Right atrium auricular region (tissue), 2 donors: Measurements from ENCODE around the gene PEX6. TPM values are rescaled to one million over a fixed set of nuclear protein-coding genes. Genes with fewer than 3 reads are reported as not detected.

Source experiments
- DNase-seq: peaks from one replicate; pipeline ENCODE4 v3.0.0-alpha.2; 2019; ENCODE audit warnings: low spot score
- H3K27ac ChIP-seq, 2 donors: fragments of 200-600 bp; sonication (generic); 1 replicate in 1 of 2; 2 replicates in 1 of 2; pipeline ENCODE4 v1.5.1; 2016 to 2019
- H3K27me3 ChIP-seq, 2 donors: fragments of 200-600 bp; sonication (generic); one replicate each; pipeline versions ENCODE4 v1.5.1 to v1.6.0; 2017 to 2019
- H3K36me3 ChIP-seq: fragments of 200-600 bp; sonication (generic); one replicate; pipeline ENCODE4 v1.5.1; 2016
- H3K4me1 ChIP-seq, 2 donors: fragments of 200-600 bp; sonication (generic); one replicate each; pipeline versions ENCODE4 v1.5.1 to v1.6.0; 2017 to 2019
- H3K4me3 ChIP-seq, 2 donors: fragments of 200-600 bp; sonication (generic); 1 replicate in 1 of 2; 2 replicates in 1 of 2; pipeline ENCODE4 v1.5.1; 2017 to 2019; ENCODE audit warnings: mild to moderate bottlenecking in 1 of 2, moderate library complexity in 1 of 2
- H3K9me3 ChIP-seq, 2 donors: fragments of 200-600 bp; sonication (generic); one replicate each; pipeline ENCODE4 v1.5.1; 2019
- CTCF ChIP-seq, 2 donors: fragments of 200-600 bp; sonication (generic); IDR thresholded peaks; one replicate each; pipeline ENCODE4 v1.5.1; 2019; ENCODE audit warnings: antibody characterized with exemption in 2 of 2
- total RNA-seq, 2 donors: library from RNA; depleted of rRNA; stranded (reverse); fragments of >200 nt; gene quantifications; one replicate each; pipeline ENCODE4 v1.1.0, GENCODE V29; 2016

Gene PEX6
- total RNA-seq, 2 donors from 2014 or later, result 11.7 to 16.7 TPM

- Histone ChIP-seq H3K9me3 (no peaks in the 10 kb centered on the region), H3K27me3 (no peaks in the 10 kb centered on the region), H3K36me3 (no peaks in the 10 kb centered on the region), H3K27ac (no peak overlapping the region), H3K4me3 (no peak overlapping the region), H3K4me1 (peaks cover 0 to 28% of the 10 kb centered on the region in 2 donors)
- no peak for DNase-seq
- TF ChIP-seq CTCF (IDR thresholded peaks at IDR 0.05), result no peak
Measured at GRCh38 chr6:42974919-42975505, 4.0 kb downstream of the PEX6 start.

- H3K27me3 ChIP-seq, result no peaks in the 10 kb centered on the region
- no peak overlapping the region for H3K27ac ChIP-seq
- H3K4me3 ChIP-seq, result no peak overlapping the region
- no peak for DNase-seq
- no peak for TF ChIP-seq CTCF (IDR thresholded peaks at IDR 0.05)
- H3K36me3 ChIP-seq, result no peaks in the 10 kb centered on the region
- H3K4me1 ChIP-seq, result peaks cover 0 to 21% of the 10 kb centered on the region in 2 donors
- H3K9me3 ChIP-seq, result no peaks in the 10 kb centered on the region
Measured at GRCh38 chr6:42973926-42974325, 5.1 kb downstream of the PEX6 start.

DNA sequence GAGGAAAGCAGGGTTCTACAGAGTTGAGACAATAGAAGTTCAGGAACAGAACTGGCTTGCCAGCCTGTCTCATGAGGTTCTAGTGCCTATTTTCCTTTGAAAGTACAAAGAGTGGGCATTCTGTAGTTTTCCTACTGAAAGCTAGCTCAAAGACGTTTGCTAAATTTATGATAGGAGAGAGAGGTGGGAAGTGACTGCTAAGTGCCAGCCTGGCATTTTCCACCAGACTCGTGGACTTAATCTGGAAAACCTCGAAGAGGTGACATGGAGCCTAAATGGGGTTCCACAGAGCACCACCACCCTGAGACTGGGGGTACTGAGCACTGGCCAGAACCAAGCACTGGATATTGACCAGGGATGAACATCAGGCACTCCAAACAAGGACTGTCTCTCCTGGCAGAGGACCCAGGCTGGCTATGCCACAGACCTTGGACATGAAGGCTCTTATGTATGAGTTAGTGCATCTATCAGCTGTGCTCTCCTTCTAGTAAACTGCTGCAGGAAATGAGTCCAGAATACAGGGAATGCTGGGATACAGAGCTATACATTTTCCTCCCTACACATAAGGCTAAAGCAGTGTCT, 7.1 kb downstream of the PEX6 start:
- Histone ChIP-seq H3K27me3 (no peaks in the 10 kb centered on the region), H3K27ac (no peak overlapping the region), H3K9me3 (no peaks in the 10 kb centered on the region), H3K4me3 (no peak overlapping the region), H3K4me1 (peaks cover 0 to 14% of the 10 kb centered on the region in 2 donors), H3K36me3 (peaks cover 4% of the 10 kb centered on the region)
- DNase-seq, result no peak
- TF ChIP-seq CTCF (IDR thresholded peaks at IDR 0.05), result no peak

DNA sequence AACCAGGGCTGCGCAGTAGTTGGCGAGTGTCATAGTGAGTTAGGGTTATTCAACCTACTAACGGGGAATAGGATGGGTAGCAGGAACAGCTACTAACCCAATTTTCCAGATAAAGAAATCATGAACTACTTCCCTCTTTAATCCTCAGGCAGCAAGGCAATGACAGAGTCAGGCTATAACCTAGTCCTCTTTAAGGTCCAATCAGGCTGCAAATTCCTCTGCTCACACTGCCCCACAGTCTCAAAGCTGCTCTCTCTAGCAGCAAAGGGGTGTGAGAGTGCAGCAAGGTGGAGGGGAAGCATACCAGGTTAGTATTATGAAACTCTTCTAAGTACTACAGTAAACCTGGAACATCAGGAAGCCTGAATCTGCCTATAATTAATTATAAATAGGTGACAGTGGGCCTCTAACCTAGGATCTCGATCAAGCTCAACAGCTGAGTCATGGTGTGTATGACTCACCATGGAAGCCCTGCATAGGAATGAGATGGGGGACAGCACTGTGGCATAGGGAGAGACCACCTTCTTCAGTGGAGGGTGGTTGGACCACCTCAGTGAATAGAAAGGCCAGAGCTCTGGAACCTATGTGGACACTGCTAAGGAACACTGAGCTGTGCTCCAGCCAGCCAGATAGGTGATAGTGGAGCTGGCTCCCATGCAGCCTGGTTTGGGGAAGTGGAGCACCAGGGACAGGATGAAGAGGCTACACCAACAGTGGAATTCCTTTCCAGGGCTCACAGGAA, 7.9 kb downstream of the PEX6 start:
- Histone ChIP-seq H3K27ac (no peak overlapping the region), H3K9me3 (no peaks in the 10 kb centered on the region), H3K4me3 (no peak overlapping the region), H3K4me1 (peaks cover 0 to 14% of the 10 kb centered on the region in 2 donors), H3K36me3 (peaks cover 12% of the 10 kb centered on the region), H3K27me3 (no peaks in the 10 kb centered on the region)
- TF ChIP-seq CTCF (IDR thresholded peaks at IDR 0.05), result no peak
- no peak for DNase-seq

GRCh38 chr6:42969934-42970333, 9.0 kb downstream of the PEX6 start:
- H3K4me1 ChIP-seq, result peaks cover 0 to 14% of the 10 kb centered on the region in 2 donors

More at GRCh38 chr6:42969934-42970333, 9.0 kb downstream of the PEX6 start:
- DNase-seq, result no peak
- no peak for TF ChIP-seq CTCF (IDR thresholded peaks at IDR 0.05)
- Histone ChIP-seq H3K9me3 (no peaks in the 10 kb centered on the region), H3K27me3 (no peaks in the 10 kb centered on the region), H3K4me3 (no peak overlapping the region), H3K36me3 (peaks cover 20% of the 10 kb centered on the region), H3K27ac (no peak overlapping the region)
